Right lobe of liver (tissue), 6 donors: Measurements from ENCODE around the gene MGAT2. TPM values are rescaled to one million over a fixed set of nuclear protein-coding genes. Genes with fewer than 3 reads are reported as not detected.
A peak's percentile ranks its signal among the peaks of the same experiment; 100 is the strongest.

ENCODE experiments used
- ATAC-seq, 4 donors: fragments of 200-7000 bp; cut with Tn5 transposase; one replicate each; pipeline ENCODE4 v1.9.1; 2020; ENCODE audit warnings: mild to moderate bottlenecking in 4 of 4, moderate library complexity in 4 of 4
- DNase-seq, 3 donors: peaks; one replicate each; pipeline ENCODE4 v3.0.0-alpha.2; 2020
- H3K27ac ChIP-seq, 3 donors: fragments of 200-600 bp; one replicate each; pipeline ENCODE4 v1.8.0; 2022
- H3K27me3 ChIP-seq, 2 donors: fragments of 200-600 bp; one replicate each; pipeline ENCODE4 v1.8.0; 2022
- H3K36me3 ChIP-seq, 4 donors: fragments of 200-600 bp; sonication (generic) in 1 of 4; one replicate each; pipeline versions ENCODE4 v1.5.1 to v1.8.0; 2017 to 2022; ENCODE audit warnings: control low read depth in 1 of 4
- H3K4me1 ChIP-seq, 4 donors: fragments of 200-600 bp; sonication (generic) in 1 of 4; one replicate each; pipeline versions ENCODE4 v1.5.1 to v1.8.0; 2017 to 2022; ENCODE audit warnings: control low read depth in 1 of 4
- H3K4me3 ChIP-seq, 3 donors: fragments of 200-600 bp; one replicate each; pipeline ENCODE4 v1.8.0; 2022
- H3K9me3 ChIP-seq, 4 donors: fragments of 200-600 bp; sonication (generic) in 1 of 4; one replicate each; pipeline versions ENCODE4 v1.5.1 to v1.8.0; 2017 to 2022; ENCODE audit warnings: control low read depth in 1 of 4
- POLR2A ChIP-seq: fragments of 450-650 bp; IDR thresholded peaks from one replicate; pipeline ENCODE4 v1.6.1; 2017; ENCODE audit warnings: antibody characterized with exemption, mild to moderate bottlenecking
- WGBS: methylation state at CpG from one replicate; pipeline ENCODE4 v1.1.6; 2018; ENCODE audit warnings: low coverage, low lambda C conversion rate; ENCODE audit not compliant: insufficient coverage; ENCODE audit errors: missing lambda C conversion rate; 5-methylcytosine and 5-hydroxymethylcytosine counted together
- intact Hi-C, 2 donors: fragments of 100-400 bp; cut with DNase I; formaldehyde crosslinking; loops; one replicate each; pipeline versions ENCODE4 v1.11.2 to v1.14.1; 2022
- total RNA-seq, 6 experiments: library from RNA; depleted of rRNA in 2 of 6; stranded (reverse); fragments of >200 nt in 2 of 6; fragmentation: NEBNext Ultra II Directional in 3 of 6; extraction: Animal tissue kit (Norgen Biotek cat#: 25700) in 3 of 6; gene quantifications; one replicate each; pipeline versions ENCODE4 v1.1.0 to v1.2.4, GENCODE V29; 2016 to 2023
- TF ChIP-seq, protein P1 (sequence below), 4 donors: fragments of 200-600 bp in 3 of 4; fragments of 450-650 bp in 1 of 4; IDR thresholded peaks; one replicate each; pipeline versions ENCODE4 v1.5.1 to v1.8.0; 2016 to 2022; ENCODE audit warnings: antibody characterized with exemption in 4 of 4, mild to moderate bottlenecking in 2 of 4
- donor health status: DM: no; HTN: yes; CAD: no.
- donor health status: DM: no; HTN: no; CAD: no.
- donor health status: DM: no; HTN: no; CAD: no.
- donor health status: DM: no; HTN: yes; CAD: no.
- donor health status: DM: no; HTN: yes; CAD: no.

Gene MGAT2
- total RNA-seq, 6 experiments from 2014 or later: 26.1 to 37.0 (median 30.5) TPM

GRCh38 chr14:49585803-49586672 is 34.6 kb upstream of the MGAT2 start, which contains the start of gene RPS29:
RPS29 (minus strand) TSS chr14:49586380; CDS start chr14:49586346, 34 bp downstream.
- H3K4me3 ChIP-seq: peak within 1 kb of the TSS; percentile 83 to 99 (median 95)
- TF ChIP-seq, protein P1, sequence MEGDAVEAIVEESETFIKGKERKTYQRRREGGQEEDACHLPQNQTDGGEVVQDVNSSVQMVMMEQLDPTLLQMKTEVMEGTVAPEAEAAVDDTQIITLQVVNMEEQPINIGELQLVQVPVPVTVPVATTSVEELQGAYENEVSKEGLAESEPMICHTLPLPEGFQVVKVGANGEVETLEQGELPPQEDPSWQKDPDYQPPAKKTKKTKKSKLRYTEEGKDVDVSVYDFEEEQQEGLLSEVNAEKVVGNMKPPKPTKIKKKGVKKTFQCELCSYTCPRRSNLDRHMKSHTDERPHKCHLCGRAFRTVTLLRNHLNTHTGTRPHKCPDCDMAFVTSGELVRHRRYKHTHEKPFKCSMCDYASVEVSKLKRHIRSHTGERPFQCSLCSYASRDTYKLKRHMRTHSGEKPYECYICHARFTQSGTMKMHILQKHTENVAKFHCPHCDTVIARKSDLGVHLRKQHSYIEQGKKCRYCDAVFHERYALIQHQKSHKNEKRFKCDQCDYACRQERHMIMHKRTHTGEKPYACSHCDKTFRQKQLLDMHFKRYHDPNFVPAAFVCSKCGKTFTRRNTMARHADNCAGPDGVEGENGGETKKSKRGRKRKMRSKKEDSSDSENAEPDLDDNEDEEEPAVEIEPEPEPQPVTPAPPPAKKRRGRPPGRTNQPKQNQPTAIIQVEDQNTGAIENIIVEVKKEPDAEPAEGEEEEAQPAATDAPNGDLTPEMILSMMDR (IDR thresholded peaks at IDR 0.05): no peak
- peak; percentile 90 for TF ChIP-seq POLR2A
- peak within 1 kb of the TSS; percentile 86 to 91 (median 87) for H3K27ac ChIP-seq
- ATAC-seq (peak; percentile 89 to 97 (median 94)), DNase-seq (peak; percentile 95 to 98 (median 97))
- intact Hi-C loops: no loop called here
- peaks cover 0 to 26% (median 6%) of the 10 kb centered on the region in 4 donors for H3K4me1 ChIP-seq
- no peaks in the 10 kb centered on the region for H3K27me3 ChIP-seq
- no peaks in the 10 kb centered on the region for H3K9me3 ChIP-seq
- peaks cover 0 to 24% (median 8%) of the 10 kb centered on the region in 4 donors for H3K36me3 ChIP-seq
- under 1% methylated on average over 28 of the region's 55 CpGs for WGBS

GRCh38 chr14:49586673-49587460 is 33.7 kb upstream of the MGAT2 start:
- intact Hi-C loops: no loop called here
- peak overlapping the region; percentile 20 to 99 (median 95) for H3K4me3 ChIP-seq
- H3K27me3 ChIP-seq: no peaks in the 10 kb centered on the region
- WGBS: under 1% methylated on average over 12 of the region's 21 CpGs
- peaks cover 0 to 24% (median 8%) of the 10 kb centered on the region in 4 donors for H3K36me3 ChIP-seq
- peak overlapping the region; percentile 86 to 91 (median 87) for H3K27ac ChIP-seq
- ATAC-seq (peak; percentile 63 to 72 (median 64)), DNase-seq (no peak)
- peaks cover 0 to 26% (median 6%) of the 10 kb centered on the region in 4 donors for H3K4me1 ChIP-seq
- no peaks in the 10 kb centered on the region for H3K9me3 ChIP-seq
- TF ChIP-seq POLR2A: no peak
- TF ChIP-seq, protein P1 (IDR thresholded peaks at IDR 0.05): peak; percentile 85 to 90 (median 87)

DNA sequence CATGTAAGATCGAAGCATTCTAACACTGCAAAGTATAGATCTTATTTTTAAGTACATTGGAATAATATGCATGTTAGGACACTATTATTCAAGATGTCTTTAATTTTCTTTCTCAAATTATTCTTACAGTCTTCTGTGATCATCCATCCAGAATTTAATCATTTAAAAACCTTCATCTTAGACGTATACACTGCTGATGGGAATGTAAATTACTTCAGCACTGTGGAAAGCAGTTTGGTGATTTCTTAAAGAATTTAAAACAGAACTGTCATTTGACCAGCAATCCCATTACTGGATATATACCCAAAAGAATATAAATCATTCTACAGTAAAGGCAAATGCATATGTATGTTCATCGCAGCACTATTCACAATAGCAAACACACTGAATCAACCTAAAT is 31.2 kb upstream of the MGAT2 start:
- peaks cover 0 to 2% (median under 1%) of the 10 kb centered on the region in 4 donors for H3K36me3 ChIP-seq
- H3K4me3 ChIP-seq: no peak overlapping the region
- WGBS: 91% methylated on average over 3 of the region's 3 CpGs
- H3K4me1 ChIP-seq: peaks cover 0 to 19% (median 3%) of the 10 kb centered on the region in 4 donors
- no peak overlapping the region for H3K27ac ChIP-seq
- H3K27me3 ChIP-seq: no peaks in the 10 kb centered on the region
- no peaks in the 10 kb centered on the region for H3K9me3 ChIP-seq
- ATAC-seq: no peak
- no peak for DNase-seq
- TF ChIP-seq POLR2A: no peak
- TF ChIP-seq, protein P1 (IDR thresholded peaks at IDR 0.05): no peak
- intact Hi-C loops: no loop called here

DNA sequence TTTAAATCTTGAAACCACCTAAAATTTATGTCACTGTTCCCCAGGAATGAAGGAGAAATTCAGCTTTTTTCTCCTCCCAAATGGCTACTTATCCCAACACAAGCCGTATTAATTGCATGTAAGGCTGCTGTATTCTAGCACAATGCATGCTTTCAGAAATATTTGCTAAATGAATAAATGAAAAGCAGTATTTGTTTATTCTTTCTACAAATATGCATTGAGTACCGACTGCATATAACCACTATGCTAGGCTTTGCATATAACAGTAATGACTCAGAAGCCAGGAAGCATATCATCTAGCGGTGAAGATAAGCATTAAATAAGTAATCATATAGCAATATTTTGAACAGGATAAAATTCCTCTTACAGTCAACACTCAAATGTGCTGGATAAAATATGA is 27.6 kb upstream of the MGAT2 start:
- DNase-seq: no peak
- no peaks in the 10 kb centered on the region for H3K9me3 ChIP-seq
- ATAC-seq: no peak
- no peak overlapping the region for H3K27ac ChIP-seq
- 77% methylated on average over 3 of the region's 3 CpGs for WGBS
- H3K4me3 ChIP-seq: no peak overlapping the region
- H3K36me3 ChIP-seq: no peaks in the 10 kb centered on the region
- no peaks in the 10 kb centered on the region for H3K27me3 ChIP-seq
- intact Hi-C loops: no loop called here
- H3K4me1 ChIP-seq: peaks cover 0 to 24% (median 7%) of the 10 kb centered on the region in 4 donors
- TF ChIP-seq POLR2A: no peak
- TF ChIP-seq, protein P1 (IDR thresholded peaks at IDR 0.05): no peak
